ENCODE results near the gene OPRD1.

The OPRD1 gene

DNA sequence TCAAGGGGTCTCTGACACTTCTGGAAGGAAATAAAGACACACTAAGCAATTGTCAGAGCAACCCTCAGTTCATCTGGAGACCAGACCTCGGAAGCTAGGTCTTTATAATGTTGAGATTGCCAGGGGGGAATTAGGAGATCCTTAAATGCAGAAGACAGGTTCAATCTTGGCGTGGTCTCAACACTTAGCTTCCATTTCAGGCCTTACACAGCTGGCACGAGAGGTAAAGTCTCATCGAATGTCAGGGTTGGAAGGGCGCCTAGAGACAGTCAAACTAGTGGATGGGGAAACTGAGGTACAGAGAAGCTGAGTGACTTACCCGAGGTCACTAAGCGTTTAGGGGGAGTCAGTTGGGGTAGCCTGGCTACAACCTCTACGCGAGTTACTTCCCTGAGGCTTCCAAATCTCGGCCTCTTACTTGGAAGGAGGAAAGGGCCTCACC lies 101.8 kb downstream of the OPRD1 start:
- no peak for DNase-seq

GRCh38 chr1:28914228-28915030 lies 102.5 kb downstream of the OPRD1 start, which contains the start of gene EPB41:
Gene EPB41 (plus strand): TSS chr1:28914569. CDS start chr1:28987438, 72,869 bp downstream.
- DNase-seq = peak; percentile 82 to 96 (median 85)

DNA sequence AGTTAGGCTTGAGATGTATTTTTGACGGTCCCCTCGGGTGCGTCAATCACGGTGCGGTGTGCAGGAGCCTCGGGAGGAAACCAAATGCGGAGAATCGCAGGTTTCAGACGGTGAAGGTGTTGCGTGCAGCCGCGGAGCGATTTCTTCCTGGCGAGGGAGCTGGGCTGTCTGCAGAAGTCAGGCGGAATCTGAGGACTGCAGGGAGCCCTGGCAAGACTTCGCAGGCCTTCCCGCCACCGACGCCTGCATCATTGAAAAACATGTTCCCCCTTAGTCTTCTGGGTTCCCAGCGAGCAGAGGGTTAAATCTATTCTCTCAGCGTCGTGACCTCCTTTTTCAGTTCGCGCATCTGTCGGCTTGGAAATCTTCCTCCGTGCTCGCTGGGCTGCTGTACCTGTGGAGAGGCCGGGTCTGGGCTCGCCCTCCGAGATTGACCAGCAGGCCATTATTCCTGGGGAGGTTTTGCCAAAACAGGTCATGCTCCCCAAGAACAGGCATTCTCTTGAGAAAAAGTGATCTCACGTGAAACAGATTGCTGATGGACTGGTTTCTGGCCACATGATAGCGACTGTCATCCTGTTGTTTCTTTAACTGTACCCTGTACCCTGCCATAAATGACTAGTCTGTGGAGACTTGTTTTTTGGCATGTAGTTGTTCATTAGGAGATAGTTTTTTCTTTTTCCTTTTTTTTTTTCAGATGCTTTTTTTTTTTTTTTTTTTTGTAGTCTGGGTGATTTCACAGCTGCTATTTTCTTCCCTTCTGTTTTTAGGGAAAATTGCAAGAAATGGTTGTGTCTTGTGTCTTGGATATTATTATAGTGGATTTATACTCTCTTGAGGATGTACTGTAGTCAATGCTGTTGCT lies 103.3 kb downstream of the OPRD1 start:
- peak in 3 of 5 experiments; percentile 21 to 83 (median 52) for DNase-seq

- peak in 1 of 5 experiments; percentile 43 for DNase-seq
These were observed 105.8 kb downstream of the OPRD1 start for GRCh38 chr1:28917757-28918118.
